ENCODE results near the gene ENAH.
"Not testable (repeated sequence)": the region's sequence is repeated elsewhere in the genome, so short reads cannot be mapped to it uniquely, and the experiment has no call there.

ENAH gene

DNA sequence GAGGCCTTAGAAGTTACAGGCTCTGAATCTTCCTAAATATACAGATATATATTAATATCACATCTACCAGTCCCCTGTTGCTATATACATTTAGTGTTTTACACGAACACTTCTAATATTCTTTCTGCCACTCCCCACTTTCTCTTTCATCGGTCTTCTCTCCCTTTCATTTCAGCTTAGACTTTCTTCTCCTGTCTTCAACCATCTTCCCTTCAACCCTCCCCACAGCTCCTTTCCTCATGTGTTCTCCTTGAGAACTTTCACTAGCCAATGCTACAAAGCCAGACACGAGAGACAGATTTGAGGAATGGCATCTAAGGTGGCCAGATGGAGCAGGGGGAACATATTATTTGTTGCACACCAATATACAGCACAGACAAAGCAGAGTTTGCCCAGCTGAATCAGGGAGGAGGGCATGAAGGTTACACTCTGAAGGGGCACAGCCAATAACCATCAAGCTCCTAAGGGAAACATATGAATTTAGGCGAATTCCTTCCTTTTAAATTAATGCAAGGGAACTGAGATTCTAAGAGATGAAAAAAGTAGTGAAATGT, 141.0 kb downstream of the ENAH start:
- TF ChIP-seq, protein P1, sequence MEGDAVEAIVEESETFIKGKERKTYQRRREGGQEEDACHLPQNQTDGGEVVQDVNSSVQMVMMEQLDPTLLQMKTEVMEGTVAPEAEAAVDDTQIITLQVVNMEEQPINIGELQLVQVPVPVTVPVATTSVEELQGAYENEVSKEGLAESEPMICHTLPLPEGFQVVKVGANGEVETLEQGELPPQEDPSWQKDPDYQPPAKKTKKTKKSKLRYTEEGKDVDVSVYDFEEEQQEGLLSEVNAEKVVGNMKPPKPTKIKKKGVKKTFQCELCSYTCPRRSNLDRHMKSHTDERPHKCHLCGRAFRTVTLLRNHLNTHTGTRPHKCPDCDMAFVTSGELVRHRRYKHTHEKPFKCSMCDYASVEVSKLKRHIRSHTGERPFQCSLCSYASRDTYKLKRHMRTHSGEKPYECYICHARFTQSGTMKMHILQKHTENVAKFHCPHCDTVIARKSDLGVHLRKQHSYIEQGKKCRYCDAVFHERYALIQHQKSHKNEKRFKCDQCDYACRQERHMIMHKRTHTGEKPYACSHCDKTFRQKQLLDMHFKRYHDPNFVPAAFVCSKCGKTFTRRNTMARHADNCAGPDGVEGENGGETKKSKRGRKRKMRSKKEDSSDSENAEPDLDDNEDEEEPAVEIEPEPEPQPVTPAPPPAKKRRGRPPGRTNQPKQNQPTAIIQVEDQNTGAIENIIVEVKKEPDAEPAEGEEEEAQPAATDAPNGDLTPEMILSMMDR (IDR thresholded peaks at IDR 0.05; ENCODE audit: low read depth, low read length, missing control alignments): no peak
- DNase-seq (ENCODE audit: low read depth): no peak
- in situ Hi-C loops (cut with HindIII; ENCODE audit: low sequenced_read_pairs): no loop called here
- H3K4me3 ChIP-seq (ENCODE audit: low read depth, low read length): no peak overlapping the region

DNA sequence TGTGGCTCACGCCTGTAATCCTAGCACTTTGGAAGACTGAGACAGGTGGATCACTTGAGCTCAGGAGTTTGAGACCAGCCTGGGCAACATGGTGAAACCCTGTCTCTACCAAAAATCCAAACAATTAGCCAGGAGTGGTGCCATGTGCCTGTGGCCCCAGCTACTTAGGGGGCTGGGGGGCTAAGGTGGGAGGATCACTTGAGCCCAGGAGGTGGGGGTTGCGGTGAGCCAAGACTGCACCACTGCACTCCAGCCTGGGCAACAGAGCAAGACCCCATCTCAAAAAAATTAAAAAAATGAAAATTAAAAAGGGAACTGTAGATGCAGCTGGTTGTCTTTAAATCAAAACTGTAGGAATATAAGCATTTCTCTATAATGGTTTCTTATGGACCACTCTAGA, 142.2 kb downstream of the ENAH start:
- in situ Hi-C loops (cut with HindIII; ENCODE audit: low sequenced_read_pairs); H3K4me3 ChIP-seq (ENCODE audit: low read depth, low read length); DNase-seq (ENCODE audit: low read depth): not testable (repeated sequence)

DNA sequence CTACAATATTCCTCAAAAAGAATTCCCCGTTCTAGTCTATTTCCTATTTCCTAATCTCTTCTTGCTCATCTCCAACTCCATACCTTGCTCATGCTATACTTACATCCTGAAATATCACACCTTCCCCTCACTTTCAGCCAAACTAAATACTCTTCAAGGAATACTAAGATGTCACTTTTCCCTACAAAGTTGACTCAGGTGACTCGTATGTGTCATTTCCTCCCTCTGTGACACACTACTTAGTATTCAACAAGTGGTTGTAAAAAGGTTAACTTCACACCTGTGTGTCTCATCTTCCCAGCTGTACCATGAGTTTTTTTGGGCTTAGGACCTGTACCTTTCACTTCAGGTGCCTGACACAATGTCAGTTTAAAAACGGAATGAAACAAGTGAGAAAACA, 143.2 kb downstream of the ENAH start:
- in situ Hi-C loops (cut with HindIII; ENCODE audit: low sequenced_read_pairs): no loop called here
- no peak for DNase-seq (ENCODE audit: low read depth)
- TF ChIP-seq, protein P1 (IDR thresholded peaks at IDR 0.05; ENCODE audit: low read depth, low read length, missing control alignments): no peak
- no peak overlapping the region for H3K4me3 ChIP-seq (ENCODE audit: low read depth, low read length)

DNA sequence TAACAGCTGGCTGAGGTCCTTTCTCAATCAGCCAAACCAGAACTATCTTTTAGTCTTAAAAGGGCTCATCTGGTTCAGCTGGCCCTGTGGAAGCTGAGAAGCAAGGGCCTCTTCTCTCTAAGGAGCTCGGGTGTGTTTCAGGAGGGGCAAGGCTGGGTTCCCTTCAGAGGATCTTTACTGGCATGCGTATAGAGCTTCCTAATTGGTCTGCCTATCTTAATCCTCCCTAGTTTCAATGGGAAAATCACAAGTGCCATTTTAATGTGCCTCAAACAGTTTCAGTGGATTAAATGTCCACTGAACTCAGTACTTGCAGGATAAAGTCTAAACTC, 143.6 kb downstream of the ENAH start:
- in situ Hi-C loops (cut with HindIII; ENCODE audit: low sequenced_read_pairs): no loop called here
- no peak overlapping the region for H3K4me3 ChIP-seq (ENCODE audit: low read depth, low read length)
- DNase-seq (ENCODE audit: low read depth): no peak
- TF ChIP-seq, protein P1 (IDR thresholded peaks at IDR 0.05; ENCODE audit: low read depth, low read length, missing control alignments): no peak

DNA sequence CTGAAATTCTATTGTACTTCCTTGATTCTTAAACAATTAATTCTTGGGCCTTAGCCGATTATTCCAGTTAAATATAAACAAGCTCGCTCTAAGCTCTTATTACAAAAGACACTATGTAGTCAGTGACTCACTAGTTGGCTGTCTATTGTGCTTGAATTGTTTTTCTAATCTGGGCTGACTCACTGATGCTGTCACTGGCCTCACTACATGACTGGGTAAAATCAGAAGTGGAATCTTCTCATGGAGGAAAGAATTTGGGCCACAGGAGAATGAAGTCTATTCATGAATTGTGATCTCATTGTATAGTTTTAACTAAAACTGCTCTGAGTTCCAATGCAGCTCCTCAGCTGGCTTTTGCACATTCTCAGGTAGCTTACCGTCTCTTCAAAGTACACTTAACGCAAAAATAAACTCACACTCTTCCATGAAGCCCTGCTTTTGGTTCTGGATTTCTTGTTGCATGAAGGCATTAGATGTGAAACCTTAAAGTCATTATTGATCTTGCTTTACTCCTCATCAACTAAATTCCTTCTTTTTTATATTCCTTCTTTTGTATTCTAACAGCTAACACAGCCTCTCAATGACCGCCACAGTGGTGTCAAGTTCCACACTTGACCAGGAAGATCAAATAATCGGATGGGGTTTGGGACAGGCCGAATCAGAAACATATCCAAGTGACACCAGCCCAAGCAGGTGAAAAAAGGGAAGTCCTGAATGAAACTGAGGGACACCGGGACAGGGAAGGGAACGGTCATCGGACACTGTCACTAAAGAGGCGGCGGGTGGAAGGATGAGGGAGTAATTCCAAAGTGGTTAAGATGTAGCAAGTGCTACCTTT, 144.2 kb downstream of the ENAH start:
- in situ Hi-C loops (cut with HindIII; ENCODE audit: low sequenced_read_pairs): no loop called here
- peak; percentile 98 for DNase-seq (ENCODE audit: low read depth)
- TF ChIP-seq, protein P1 (IDR thresholded peaks at IDR 0.05; ENCODE audit: low read depth, low read length, missing control alignments): no peak
- H3K4me3 ChIP-seq (ENCODE audit: low read depth, low read length): no peak overlapping the region

DNA sequence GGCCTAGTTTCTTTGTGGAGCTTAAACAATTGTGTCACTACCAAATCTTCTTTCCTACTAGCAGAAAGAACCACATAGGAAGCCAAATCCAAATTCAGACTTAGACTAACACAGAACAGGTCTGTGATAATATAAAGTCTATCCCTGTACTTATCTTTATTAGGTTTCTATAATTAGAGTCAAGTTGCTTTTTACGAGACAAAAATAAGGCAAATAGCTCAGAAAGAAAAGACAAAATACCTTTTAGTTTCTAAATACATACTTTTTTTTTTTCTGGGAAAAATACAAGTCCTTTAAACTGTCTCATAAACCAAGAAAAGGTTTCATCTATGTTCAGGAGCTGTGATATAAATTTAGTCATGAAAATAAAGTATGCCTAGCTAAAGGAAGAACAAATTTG, 146.2 kb downstream of the ENAH start:
- in situ Hi-C loops (cut with HindIII; ENCODE audit: low sequenced_read_pairs): no loop called here
- no peak for DNase-seq (ENCODE audit: low read depth)
- no peak overlapping the region for H3K4me3 ChIP-seq (ENCODE audit: low read depth, low read length)
- TF ChIP-seq, protein P1 (IDR thresholded peaks at IDR 0.05; ENCODE audit: low read depth, low read length, missing control alignments): no peak

DNA sequence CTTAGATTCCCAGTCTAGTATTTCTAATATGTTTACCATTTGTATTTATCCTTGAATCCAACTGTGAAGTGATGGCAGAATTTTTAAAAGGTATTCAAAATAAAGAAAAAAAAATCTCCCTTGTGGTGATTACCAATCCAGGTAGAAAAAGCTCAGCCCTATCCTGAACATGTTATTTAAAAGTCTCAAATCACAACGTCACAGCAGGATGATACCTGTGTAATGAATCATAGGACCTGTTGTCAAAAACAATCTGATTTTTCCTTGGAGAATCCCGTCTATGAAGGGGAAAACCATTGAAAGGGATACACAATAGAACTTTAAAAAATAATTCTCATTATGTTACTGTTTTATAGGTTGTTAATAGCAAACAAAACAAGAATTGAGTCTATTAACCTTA, 148.1 kb downstream of the ENAH start:
- H3K4me3 ChIP-seq (ENCODE audit: low read depth, low read length): no peak overlapping the region
- in situ Hi-C loops (cut with HindIII; ENCODE audit: low sequenced_read_pairs): no loop called here
- DNase-seq (ENCODE audit: low read depth): no peak
- TF ChIP-seq, protein P1 (IDR thresholded peaks at IDR 0.05; ENCODE audit: low read depth, low read length, missing control alignments): no peak

Measured in astrocyte of the cerebellum (primary cell).